Esophagus muscularis mucosa (tissue), 4 donors: ENCODE results near the gene SASH1.

Experiments used
- EP300 ChIP-seq: sonication (generic); formaldehyde crosslinking; IDR thresholded peaks from one replicate; pipeline ENCODE4 v1.6.1; 2017; ENCODE audit warnings: antibody characterized with exemption
- POLR2A ChIP-seq: fragments of 450-650 bp; IDR thresholded peaks from one replicate; pipeline ENCODE4 v1.6.1; 2017; ENCODE audit warnings: antibody characterized with exemption, moderate library complexity, mild to moderate bottlenecking, low read depth
- TF ChIP-seq, protein P1 (sequence below), 3 experiments: fragments of 200-600 bp in 2 of 3; fragments of 450-650 bp in 1 of 3; sonication (generic) in 2 of 3; IDR thresholded peaks; one replicate each; pipeline ENCODE4 v1.5.1; 2017 to 2019; ENCODE audit warnings: antibody characterized with exemption in 3 of 3, mild to moderate bottlenecking in 2 of 3, moderate library complexity in 1 of 3

DNA sequence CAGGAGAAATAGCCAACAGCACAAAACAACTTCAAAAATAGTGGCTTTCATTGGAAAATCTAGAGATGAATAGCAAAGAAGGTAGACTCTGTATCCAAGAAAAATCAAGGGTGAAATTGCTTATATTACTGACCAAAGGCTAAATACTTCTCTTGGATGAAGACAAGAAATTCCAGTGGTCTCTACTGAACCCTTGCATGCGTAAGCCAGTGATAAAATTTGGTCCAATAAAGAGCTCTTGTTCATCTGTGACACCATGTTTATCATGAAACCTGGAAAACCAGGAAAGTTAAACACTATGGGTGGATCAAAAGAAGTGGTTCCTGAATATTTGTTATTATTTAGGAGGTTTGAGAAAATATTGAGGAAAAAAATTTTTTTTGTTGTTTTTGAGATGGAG, 25.6 kb upstream of the SASH1 start:
- TF ChIP-seq EP300 (no peak), POLR2A (no peak)
- TF ChIP-seq, protein P1, sequence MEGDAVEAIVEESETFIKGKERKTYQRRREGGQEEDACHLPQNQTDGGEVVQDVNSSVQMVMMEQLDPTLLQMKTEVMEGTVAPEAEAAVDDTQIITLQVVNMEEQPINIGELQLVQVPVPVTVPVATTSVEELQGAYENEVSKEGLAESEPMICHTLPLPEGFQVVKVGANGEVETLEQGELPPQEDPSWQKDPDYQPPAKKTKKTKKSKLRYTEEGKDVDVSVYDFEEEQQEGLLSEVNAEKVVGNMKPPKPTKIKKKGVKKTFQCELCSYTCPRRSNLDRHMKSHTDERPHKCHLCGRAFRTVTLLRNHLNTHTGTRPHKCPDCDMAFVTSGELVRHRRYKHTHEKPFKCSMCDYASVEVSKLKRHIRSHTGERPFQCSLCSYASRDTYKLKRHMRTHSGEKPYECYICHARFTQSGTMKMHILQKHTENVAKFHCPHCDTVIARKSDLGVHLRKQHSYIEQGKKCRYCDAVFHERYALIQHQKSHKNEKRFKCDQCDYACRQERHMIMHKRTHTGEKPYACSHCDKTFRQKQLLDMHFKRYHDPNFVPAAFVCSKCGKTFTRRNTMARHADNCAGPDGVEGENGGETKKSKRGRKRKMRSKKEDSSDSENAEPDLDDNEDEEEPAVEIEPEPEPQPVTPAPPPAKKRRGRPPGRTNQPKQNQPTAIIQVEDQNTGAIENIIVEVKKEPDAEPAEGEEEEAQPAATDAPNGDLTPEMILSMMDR (IDR thresholded peaks at IDR 0.05), result no peak
